RWPE1 (cell line): ENCODE measurements around the gene ABHD2.

ENCODE experiments used
- CTCF ChIA-PET: fragments of 350-600 bp; sonication (Branson Sonifier 250); formaldehyde crosslinking; extraction: SDS; loops from one replicate; lab custom pipeline; 2021; lab: Yijun Ruan, JAX
- POLR2A ChIA-PET: fragments of 400-600 bp; formaldehyde crosslinking; extraction: SDS; loops from one replicate; lab custom pipeline; 2020; ENCODE audit warnings: antibody characterized with exemption; ENCODE audit not compliant: low non-redundant PET; lab: Yijun Ruan, JAX
- DNase-seq: peaks from one replicate; pipeline ENCODE4 v3.0.0; 2012; ENCODE audit warnings: low spot score
- H3K27ac ChIP-seq: fragments of 450-650 bp; 2 replicates; pipeline ENCODE4 v1.5.1; 2017
- CTCF ChIP-seq: fragments of 450-650 bp; conservative IDR thresholded peaks from 2 replicates; pipeline ENCODE4 v1.5.1; 2017; ENCODE audit warnings: low read depth, mild to moderate bottlenecking

Gene ABHD2

GRCh38 chr15:89163271-89164055 is 75.2 kb downstream of the ABHD2 start:
- POLR2A ChIA-PET = no interaction called here
- CTCF ChIA-PET = no interaction called here
- H3K27ac ChIP-seq = no peak overlapping the region
- no peak for DNase-seq
- TF ChIP-seq CTCF = no peak

- ChIA-PET CTCF (interaction anchor here (0.6 kb wide), 1 partner anchor 260 kb away, joined by 5 read pairs; no protein-coding TSS in a partner anchor), POLR2A (no interaction called here)
- TF ChIP-seq CTCF = no peak
- no peak for DNase-seq
- no peak overlapping the region for H3K27ac ChIP-seq
These were observed 76.5 kb downstream of the ABHD2 start for GRCh38 chr15:89164712-89165211.

GRCh38 chr15:89165677-89166076 is 77.4 kb downstream of the ABHD2 start:
- CTCF ChIA-PET = no interaction called here
- H3K27ac ChIP-seq = no peak overlapping the region
- POLR2A ChIA-PET = no interaction called here
- TF ChIP-seq CTCF = no peak
- no peak for DNase-seq

- no peak for TF ChIP-seq CTCF
- POLR2A ChIA-PET = no interaction called here
- CTCF ChIA-PET = interaction anchor here (0.5 to 2.7 kb wide), 3 partner anchors 10 to 267 kb away, joined by 3 to 14 read pairs (median 3); no protein-coding TSS in a partner anchor
- H3K27ac ChIP-seq = peak overlapping the region; percentile 64; the same call in 1 of the 2 replicates
- peak; percentile 81 for DNase-seq
These were observed 79.3 kb downstream of the ABHD2 start for GRCh38 chr15:89167267-89168176.

- CTCF ChIA-PET = interaction anchor here (0.6 to 2.7 kb wide), 3 partner anchors 10 to 565 kb away, joined by 4 to 14 read pairs (median 4); no protein-coding TSS in a partner anchor
- peak overlapping the region; percentile 64 for H3K27ac ChIP-seq
- no peak for TF ChIP-seq CTCF
- POLR2A ChIA-PET = no interaction called here
- no peak for DNase-seq
These were observed 80.1 kb downstream of the ABHD2 start for GRCh38 chr15:89168316-89168833.

- no peak for TF ChIP-seq CTCF
- no peak for DNase-seq
- ChIA-PET POLR2A (no interaction called here), CTCF (interaction anchor here (0.7 to 5.1 kb wide), 3 partner anchors 79 to 112 kb away, joined by 5 to 32 read pairs (median 5); no protein-coding TSS in a partner anchor)
- H3K27ac ChIP-seq = no peak overlapping the region
These were observed 82.1 kb downstream of the ABHD2 start for GRCh38 chr15:89170364-89170763.
